A549 (cell line): Measurements from ENCODE around the gene SRGAP1.

ENCODE experiments used
- GATA3 ChIP-seq: IDR thresholded peaks from 2 replicates; pipeline ENCODE4 v1.6.1; 2012; ENCODE audit warnings: borderline replicate concordance
- TF ChIP-seq, protein P1 (sequence below): IDR thresholded peaks from 2 replicates; pipeline ENCODE4 v1.6.1; 2012
- TF ChIP-seq, protein P2 (sequence below): fragments of >200 bp; sonication (Bioruptor Twin); formaldehyde crosslinking; IDR thresholded peaks from 3 replicates; pipeline ENCODE4 v1.5.1; 2016

DNA sequence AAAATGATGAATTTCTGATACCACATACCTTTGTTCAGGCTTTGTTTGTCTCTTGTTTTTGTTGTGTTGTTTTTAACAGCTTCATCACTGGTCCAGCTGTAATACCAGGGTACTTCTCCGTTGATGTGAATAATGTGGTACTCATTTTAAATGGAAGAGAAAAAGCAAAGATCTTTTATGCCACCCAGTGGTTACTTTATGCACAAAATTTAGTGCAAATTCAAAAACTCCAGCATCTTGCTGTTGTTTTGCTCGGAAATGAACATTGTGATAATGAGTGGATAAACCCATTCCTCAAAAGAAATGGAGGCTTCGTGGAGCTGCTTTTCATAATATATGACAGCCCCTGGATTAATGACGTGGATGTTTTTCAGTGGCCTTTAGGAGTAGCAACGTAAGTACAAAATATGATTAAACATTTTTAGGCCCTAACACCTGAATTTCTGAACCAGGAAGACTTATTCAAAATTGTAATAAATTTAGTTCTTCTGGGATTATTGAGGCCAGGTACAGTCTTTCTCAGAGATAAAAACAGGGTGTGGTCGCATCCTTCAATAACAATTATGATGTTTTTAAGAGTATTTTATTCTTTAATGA is 42.4 kb upstream of the SRGAP1 start:
- no peak for TF ChIP-seq GATA3
- TF ChIP-seq, protein P1, sequence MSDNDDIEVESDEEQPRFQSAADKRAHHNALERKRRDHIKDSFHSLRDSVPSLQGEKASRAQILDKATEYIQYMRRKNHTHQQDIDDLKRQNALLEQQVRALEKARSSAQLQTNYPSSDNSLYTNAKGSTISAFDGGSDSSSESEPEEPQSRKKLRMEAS, result no peak
- TF ChIP-seq, protein P2, sequence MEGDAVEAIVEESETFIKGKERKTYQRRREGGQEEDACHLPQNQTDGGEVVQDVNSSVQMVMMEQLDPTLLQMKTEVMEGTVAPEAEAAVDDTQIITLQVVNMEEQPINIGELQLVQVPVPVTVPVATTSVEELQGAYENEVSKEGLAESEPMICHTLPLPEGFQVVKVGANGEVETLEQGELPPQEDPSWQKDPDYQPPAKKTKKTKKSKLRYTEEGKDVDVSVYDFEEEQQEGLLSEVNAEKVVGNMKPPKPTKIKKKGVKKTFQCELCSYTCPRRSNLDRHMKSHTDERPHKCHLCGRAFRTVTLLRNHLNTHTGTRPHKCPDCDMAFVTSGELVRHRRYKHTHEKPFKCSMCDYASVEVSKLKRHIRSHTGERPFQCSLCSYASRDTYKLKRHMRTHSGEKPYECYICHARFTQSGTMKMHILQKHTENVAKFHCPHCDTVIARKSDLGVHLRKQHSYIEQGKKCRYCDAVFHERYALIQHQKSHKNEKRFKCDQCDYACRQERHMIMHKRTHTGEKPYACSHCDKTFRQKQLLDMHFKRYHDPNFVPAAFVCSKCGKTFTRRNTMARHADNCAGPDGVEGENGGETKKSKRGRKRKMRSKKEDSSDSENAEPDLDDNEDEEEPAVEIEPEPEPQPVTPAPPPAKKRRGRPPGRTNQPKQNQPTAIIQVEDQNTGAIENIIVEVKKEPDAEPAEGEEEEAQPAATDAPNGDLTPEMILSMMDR, result peak; percentile 78
